Measurements from ENCODE around the gene PKD1.
A peak's percentile ranks its signal among the peaks of the same experiment; 100 is the strongest.

The PKD1 gene

GRCh38 chr16:2171601-2172178 is 36.0 kb upstream of the PKD1 start:
- in situ Hi-C loops (cut with MboI; ENCODE audit: low pct_unique_long_range_greater_than_20kb, low sequenced_read_pairs) = no loop called here
- no peak for DNase-seq

DNA sequence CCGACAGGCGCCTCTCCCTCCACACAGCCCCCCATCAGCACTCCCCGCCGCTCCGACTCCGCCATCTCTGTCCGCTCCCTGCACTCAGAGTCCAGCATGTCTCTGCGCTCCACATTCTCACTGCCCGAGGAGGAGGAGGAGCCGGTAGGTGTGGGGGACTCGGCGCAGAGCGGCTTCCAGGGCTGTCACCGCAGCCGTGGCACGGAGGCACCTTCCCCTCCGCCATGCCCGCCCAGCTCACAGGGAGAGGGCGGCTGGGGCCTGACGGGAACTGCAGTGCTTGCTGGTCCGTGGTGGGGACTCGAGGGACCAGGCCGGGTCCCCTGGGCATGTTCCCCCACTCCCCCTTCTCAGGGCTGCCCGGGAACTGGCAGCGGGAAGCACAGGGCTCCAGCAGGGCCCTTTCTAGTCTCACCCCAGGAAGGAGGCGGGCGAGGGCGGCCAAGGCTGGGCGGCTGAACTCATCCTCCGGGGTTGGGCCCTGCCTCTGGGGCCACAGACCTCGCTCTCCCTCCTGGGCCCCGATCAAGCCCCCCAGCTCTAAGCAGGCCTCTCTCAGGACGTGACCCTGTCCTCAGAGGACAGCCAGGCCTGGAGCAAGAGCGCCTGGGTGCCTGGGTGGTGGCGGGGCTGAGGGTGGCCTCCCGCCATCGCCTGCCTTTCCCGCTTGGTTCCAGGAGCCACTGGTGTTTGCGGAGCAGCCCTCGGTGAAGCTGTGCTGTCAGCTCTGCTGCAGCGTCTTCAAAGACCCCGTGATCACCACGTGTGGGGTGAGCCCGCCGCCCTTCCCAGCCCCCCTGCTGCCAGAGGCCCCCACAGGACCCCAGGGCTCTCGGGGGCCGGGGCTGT is 35.1 kb upstream of the PKD1 start:
- in situ Hi-C loops (cut with MboI; ENCODE audit: low pct_unique_long_range_greater_than_20kb, low sequenced_read_pairs) = no loop called here
- no peak for DNase-seq

- DNase-seq = no peak
- in situ Hi-C loops (cut with MboI; ENCODE audit: low pct_unique_long_range_greater_than_20kb, low sequenced_read_pairs) = no loop called here
These were observed 34.4 kb upstream of the PKD1 start for GRCh38 chr16:2170080-2170479.

DNA sequence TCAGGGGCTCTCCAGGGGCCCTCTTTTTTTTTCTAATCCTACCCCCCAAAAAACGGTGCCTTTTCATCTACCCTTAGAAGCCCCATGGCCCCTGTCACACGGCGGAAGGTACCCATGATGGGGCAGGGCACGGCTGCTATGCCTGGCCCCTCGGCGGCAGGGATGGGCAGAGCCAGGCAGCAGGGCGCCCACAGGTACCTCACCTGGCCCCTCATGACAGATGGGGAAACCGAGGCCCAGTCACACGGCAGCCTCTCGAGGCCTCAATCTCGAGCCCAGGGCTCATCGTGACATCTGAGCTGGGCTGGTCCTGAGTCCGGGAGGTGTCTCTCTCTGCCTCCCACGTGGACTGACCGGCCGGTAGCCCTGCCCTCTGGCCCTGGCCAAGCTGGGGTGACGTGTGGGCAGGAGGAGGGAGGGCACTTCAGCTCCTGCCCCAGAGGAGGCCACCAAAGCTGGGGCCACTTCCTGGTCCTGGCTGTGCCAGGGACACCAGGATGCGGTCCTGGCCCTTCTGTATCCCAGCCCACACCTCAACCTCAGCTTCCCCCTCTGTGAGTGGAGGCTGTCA is 31.5 kb upstream of the PKD1 start:
- in situ Hi-C loops (cut with MboI; ENCODE audit: low pct_unique_long_range_greater_than_20kb, low sequenced_read_pairs) = no loop called here
- no peak for DNase-seq

DNA sequence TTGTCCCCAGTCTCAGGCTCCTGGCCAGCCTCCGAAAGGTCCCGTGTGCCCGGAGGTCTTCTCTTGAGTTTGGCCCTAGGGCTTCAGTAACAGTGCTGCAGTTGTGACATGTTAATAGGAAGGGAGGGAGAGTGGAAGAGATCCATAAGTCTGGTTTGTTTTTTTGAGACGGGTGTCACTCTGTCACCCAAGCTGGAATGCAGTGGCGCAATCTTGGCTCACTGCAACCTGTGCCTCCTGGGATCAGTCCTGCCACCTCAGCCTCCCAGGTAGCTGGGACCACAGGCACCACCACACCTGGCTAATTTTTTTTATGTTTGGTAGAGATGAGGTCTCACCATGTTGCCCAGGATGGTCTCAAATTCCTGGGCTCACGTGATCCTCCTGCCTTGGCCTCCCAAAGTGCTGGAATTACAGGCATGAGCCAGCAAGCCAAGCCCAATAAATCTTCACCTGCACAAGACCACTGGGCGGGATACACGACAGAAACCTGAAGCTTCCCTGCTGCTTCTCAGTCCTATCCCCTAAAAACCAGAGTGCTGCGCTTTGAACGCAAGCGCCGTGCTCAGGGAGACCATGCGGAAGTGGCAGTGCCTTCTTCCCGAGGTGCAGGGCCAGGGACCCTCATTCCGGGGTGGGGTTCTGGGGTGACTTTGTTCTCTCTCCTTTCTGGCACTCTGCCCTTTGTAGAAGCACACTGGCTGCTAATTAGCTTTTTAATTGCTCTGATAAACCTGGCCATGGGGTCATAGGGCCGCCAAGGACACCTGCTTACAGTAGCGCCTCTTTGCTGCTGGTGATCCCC is 30.8 kb upstream of the PKD1 start:
- DNase-seq = no peak
- in situ Hi-C loops (cut with MboI; ENCODE audit: low pct_unique_long_range_greater_than_20kb, low sequenced_read_pairs) = no loop called here

- no peak for DNase-seq
- in situ Hi-C loops (cut with MboI; ENCODE audit: low pct_unique_long_range_greater_than_20kb, low sequenced_read_pairs) = no loop called here
These were observed 30.2 kb upstream of the PKD1 start for GRCh38 chr16:2165861-2166260.

DNA sequence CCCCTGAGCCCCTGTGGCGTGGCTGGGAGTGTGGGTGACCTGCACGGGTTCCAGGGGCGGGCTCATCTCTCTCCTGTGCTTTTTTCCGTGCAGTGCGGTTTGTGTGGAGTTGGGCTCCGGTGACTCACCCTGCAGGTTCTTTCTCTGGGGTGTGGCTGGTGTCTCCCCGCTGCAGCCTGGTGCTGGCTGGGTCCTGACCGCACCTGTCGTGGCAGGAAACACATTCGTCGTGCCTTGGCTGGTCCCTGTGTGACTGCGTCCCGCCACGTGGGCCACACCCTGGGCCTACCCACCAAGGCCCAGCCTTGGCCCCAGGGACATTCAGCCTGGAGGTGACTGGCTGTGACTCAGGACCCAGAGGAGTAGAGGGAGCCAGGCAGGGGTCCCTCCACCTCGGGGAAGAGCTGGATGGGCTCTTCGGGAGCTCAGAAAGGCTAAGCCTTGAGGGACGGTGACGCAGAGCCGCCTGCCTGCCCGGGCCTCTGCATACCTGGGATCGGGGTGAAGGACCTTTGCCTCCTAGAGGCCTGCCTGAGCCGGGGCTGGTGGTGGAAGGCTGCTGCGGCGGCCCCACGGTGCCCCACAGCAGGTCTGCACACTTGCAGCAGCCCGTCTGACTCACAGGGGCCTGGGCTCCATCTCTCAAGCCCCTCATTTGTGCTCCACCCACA is 27.6 kb upstream of the PKD1 start:
- no peak for DNase-seq
- in situ Hi-C loops (cut with MboI; ENCODE audit: low pct_unique_long_range_greater_than_20kb, low sequenced_read_pairs) = no loop called here

DNA sequence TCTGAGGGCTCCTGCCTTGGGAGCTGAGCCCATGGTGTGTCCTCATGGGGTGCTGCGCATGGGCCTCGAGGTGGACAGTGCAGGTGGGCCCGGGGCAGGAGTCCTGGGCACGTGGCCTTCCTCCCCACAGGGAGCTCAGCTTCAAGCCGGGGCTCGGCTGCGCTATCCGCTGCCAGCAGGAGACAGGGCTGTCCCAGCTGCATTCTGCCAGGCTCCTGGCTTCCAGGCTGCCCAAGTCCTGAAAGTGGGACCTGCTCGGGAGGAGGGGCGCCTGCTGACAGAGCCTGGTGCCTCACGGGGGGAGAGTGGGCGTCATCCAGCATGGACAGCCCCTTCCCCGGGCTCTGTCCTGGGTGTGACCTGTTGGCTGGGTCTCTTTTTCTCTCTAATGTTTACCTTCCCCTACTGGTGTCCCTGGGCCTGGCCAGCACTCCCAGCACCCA is 27.0 kb upstream of the PKD1 start:
- in situ Hi-C loops (cut with MboI; ENCODE audit: low pct_unique_long_range_greater_than_20kb, low sequenced_read_pairs) = no loop called here
- no peak for DNase-seq

DNA sequence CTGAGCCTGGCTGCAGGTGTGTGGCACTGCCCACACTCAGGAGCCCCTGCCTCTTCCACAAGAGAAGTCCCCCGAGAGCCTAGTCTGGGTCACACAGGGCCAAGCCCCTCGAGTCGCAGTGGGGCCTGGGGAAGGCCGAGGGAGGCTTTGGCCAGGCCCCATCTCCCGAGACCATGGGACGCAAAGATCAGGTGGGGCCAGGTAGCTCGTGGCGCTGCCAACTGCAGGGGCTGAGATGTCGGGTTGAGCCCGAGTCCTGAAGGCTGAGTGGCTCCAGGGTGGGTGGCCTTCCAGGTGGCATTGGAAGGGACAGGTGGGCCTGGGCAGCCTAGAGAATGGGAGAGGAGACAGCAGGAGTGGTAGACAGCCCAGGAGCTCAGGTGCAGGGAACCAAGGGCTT is 26.2 kb upstream of the PKD1 start:
- no peak for DNase-seq
- in situ Hi-C loops (cut with MboI; ENCODE audit: low pct_unique_long_range_greater_than_20kb, low sequenced_read_pairs) = no loop called here

DNA sequence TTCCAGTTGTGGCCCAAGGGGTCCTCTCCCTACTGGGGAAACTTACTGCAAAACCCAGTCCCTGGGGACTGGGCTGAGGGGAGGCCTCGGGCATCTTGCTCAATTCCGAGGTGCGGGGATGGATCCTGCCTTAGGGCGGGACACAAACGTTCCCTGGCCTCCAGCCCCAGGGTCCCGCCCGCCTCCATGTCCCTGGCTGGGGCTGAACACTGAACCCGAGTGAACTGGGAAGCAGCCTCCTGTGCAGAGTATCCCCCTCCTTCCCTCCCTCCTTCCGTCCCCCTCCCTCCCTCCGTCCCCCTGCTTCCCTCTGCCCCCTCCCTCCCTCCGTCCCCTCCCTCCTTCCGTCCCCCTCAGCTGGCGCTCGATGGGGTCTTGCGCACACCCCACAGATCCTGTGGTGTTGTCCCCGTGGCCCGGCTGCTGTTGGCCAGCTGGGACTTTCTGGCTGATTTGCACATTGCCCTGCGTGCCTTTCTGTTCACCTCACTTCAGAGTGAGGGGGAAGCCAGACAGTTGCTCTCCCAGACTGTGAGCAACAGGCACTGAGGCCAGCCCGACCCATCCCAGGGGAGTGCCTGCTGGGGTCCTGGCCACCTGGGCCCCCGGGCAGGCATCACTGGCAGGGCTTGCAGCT is 25.3 kb upstream of the PKD1 start:
- no peak for DNase-seq
- in situ Hi-C loops (cut with MboI; ENCODE audit: low pct_unique_long_range_greater_than_20kb, low sequenced_read_pairs) = no loop called here

DNA sequence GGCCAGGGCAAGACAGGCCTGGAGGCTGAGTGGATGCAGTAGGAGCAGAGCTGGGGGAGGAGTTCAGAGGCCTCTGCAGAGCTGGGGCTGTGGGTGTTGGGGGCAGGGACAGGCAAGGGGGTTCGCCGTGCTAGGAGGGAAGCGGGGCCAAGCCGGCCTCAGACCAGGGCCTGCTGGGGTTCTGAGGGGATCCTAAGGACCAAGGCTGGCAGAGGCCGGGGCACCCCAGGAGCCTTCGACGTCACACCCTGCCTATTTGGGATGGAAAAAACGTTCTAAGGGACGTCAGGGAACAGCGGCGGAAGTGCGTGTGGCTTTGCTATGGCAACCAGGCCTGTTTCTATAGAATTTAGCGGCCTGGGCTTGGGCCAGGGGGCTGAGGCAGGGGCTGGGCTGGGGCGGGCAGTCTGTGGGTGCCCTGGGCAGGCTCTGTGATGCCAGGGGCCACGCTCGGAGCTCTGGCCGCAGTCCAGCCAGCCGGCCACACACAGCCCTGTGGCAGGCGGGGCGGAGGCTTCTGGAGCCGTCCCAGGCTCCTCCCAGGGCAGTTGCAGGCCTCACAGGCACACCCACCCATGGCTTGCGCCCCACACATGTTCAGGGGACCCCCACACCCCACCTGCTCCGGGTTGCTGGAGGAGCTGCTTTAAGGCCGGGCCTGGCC is 23.6 kb upstream of the PKD1 start:
- in situ Hi-C loops (cut with MboI; ENCODE audit: low pct_unique_long_range_greater_than_20kb, low sequenced_read_pairs) = loop anchor here (10.0 kb wide), 1 partner anchor 55 kb away; the partner anchor contains the start of genes BRICD5 and PGP
- no peak for DNase-seq

DNA sequence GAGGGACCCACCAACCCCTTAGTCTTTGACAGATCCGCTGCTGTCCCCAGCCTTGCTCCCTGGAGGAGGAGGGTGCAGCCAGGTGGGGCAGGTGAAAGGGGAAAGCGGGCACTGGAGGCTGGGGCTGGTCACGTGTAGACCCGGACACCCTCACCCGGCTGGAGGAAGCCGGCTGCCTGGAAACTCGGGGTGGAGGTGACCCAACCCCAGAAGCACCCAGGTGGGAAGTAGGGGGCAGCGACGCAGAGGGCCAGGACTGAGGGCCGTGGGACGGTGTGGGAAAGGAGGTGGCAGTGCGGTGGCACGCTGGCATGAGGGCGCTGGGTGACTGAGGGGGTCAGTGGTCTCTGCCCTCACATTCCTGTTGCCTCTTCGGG is 22.6 kb upstream of the PKD1 start:
- in situ Hi-C loops (cut with MboI; ENCODE audit: low pct_unique_long_range_greater_than_20kb, low sequenced_read_pairs) = loop anchor here (10.0 kb wide), 1 partner anchor 57 kb away; the partner anchor contains the start of genes BRICD5 and PGP

DNA sequence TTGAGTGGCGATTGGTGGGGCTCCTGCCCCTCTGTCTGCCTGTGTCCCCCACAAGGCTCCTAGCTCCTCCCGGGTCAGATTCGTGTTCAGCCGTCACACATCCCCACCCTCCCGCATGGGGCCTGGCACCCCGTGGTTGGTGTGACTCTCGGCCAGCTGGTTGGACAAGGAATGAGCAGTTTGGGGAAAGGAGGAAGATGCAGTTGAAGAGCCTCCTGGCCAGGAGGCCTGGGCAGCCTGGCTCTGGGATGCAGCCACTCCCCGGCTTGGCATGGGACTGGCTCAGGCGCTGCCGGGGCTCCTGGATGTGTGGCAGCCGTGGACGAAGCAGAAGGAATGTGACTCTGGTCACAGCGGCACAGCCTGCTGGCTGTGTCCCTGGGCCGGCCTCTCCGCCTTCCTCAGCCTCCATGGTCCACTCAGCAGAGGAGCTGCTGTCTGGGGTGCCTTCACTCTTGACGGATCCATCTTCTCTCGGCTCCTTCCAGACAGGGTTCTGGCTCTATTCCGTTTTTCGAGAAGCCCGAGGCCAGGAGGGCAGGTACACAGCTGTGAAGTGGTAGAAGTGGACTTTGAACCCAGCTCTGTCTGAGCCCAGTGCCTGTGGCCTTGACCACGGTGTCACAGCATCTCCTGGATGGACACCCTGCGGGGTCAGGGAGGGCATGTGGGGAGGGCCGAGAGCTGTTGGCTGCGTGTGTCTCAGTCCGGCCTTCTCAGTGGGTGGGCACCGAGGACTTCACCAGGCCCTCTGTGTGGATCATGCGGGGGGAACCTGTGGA is 22.0 kb upstream of the PKD1 start:
- in situ Hi-C loops (cut with MboI; ENCODE audit: low pct_unique_long_range_greater_than_20kb, low sequenced_read_pairs) = loop anchor here (10.0 kb wide), 1 partner anchor 57 kb away; the partner anchor contains the start of genes BRICD5 and PGP

More for the DNA sequence above, 22.6 kb upstream of the PKD1 start:
- no peak for DNase-seq

GRCh38 chr16:2156849-2157224 is 21.1 kb upstream of the PKD1 start:
- no peak for DNase-seq
- in situ Hi-C loops (cut with MboI; ENCODE audit: low pct_unique_long_range_greater_than_20kb, low sequenced_read_pairs) = loop anchor here (10.0 kb wide), 1 partner anchor 58 kb away; the partner anchor contains the start of genes BRICD5 and PGP

More for the DNA sequence above, 22.0 kb upstream of the PKD1 start:
- no peak for DNase-seq

GRCh38 chr16:2155977-2156848 is 20.5 kb upstream of the PKD1 start:
- peak; percentile 59 for DNase-seq
- in situ Hi-C loops (cut with MboI; ENCODE audit: low pct_unique_long_range_greater_than_20kb, low sequenced_read_pairs) = loop anchor here (10.0 kb wide), 1 partner anchor 59 kb away; the partner anchor contains the start of genes BRICD5 and PGP

All from KBM-7 (cell line).